GM23338 (cell line): ENCODE measurements around the gene ANKRD53. TPM values are rescaled to one million over a fixed set of nuclear protein-coding genes. Genes with fewer than 3 reads are reported as not detected.

Experiments
- ATAC-seq: fragments of 200-7000 bp; cut with Tn5 transposase; 3 replicates; pipeline ENCODE4 v1.9.1; 2020
- DNase-seq: peaks from one replicate; pipeline ENCODE4 v3.0.0-alpha.2; 2015; ENCODE audit warnings: low spot score
- H2AFZ ChIP-seq: fragments of 200-600 bp; sonication (generic); 2 replicates; pipeline ENCODE4 v1.8.0; 2016; ENCODE audit warnings: antibody characterized with exemption, mild to moderate bottlenecking, moderate library complexity
- H3F3A ChIP-seq: fragments of 200-600 bp; sonication (generic); replicated peaks from 2 replicates; pipeline ENCODE4 v1.8.0; 2017; ENCODE audit warnings: antibody characterized with exemption, mixed run types, low read depth
- H3K27ac ChIP-seq: fragments of 200-600 bp; sonication (generic); 2 replicates; pipeline ENCODE4 v1.6.1; 2016; ENCODE audit warnings: low read depth
- H3K27me3 ChIP-seq: fragments of 200-600 bp; sonication (generic); 2 replicates; pipeline ENCODE4 v1.8.0; 2016; ENCODE audit warnings: mild to moderate bottlenecking, mixed run types, moderate library complexity; ENCODE audit not compliant: insufficient read depth
- H3K36me3 ChIP-seq: fragments of 200-600 bp; sonication (generic); 2 replicates; pipeline ENCODE4 v1.8.0; 2016; ENCODE audit warnings: mild to moderate bottlenecking; ENCODE audit not compliant: insufficient read depth
- H3K4me1 ChIP-seq: fragments of 200-600 bp; sonication (generic); 2 replicates; pipeline ENCODE4 v1.8.0; 2016; ENCODE audit warnings: mild to moderate bottlenecking, moderate library complexity; ENCODE audit not compliant: insufficient read depth
- H3K4me2 ChIP-seq: fragments of 200-600 bp; sonication (generic); 2 replicates; pipeline ENCODE4 v1.7.1; 2017; ENCODE audit warnings: mixed run types
- H3K4me3 ChIP-seq: fragments of 200-600 bp; sonication (generic); 2 replicates; pipeline ENCODE4 v1.6.1; 2016; ENCODE audit warnings: mixed run types
- H3K79me2 ChIP-seq: fragments of 200-600 bp; sonication (generic); replicated peaks from 2 replicates; pipeline ENCODE4 v1.8.0; 2017; ENCODE audit warnings: mild to moderate bottlenecking; ENCODE audit not compliant: insufficient read depth
- H3K9me2 ChIP-seq: fragments of 200-600 bp; sonication (generic); 2 replicates; pipeline ENCODE4 v1.8.0; 2017; ENCODE audit not compliant: insufficient read depth
- H4K20me1 ChIP-seq: fragments of 200-600 bp; sonication (generic); replicated peaks from 2 replicates; pipeline ENCODE4 v1.8.0; 2017; ENCODE audit warnings: mild to moderate bottlenecking; ENCODE audit not compliant: insufficient read depth
- H3K27ac Mint-ChIP-seq: 2 replicates; pipeline ENCODE4 v1.8.0; 2020; ENCODE audit warnings: inconsistent platforms, mild to moderate bottlenecking, moderate library complexity, mixed read lengths
- H3K27me3 Mint-ChIP-seq: 3 replicates; pipeline ENCODE4 v1.8.0; 2022; ENCODE audit warnings: low read depth, mild to moderate bottlenecking, moderate library complexity, mixed read lengths, inconsistent platforms; ENCODE audit not compliant: insufficient read depth, poor library complexity
- H3K36me3 Mint-ChIP-seq: 3 replicates; pipeline ENCODE4 v1.8.0; 2021; ENCODE audit warnings: low read depth, mild to moderate bottlenecking, inconsistent platforms, moderate library complexity, mixed read lengths
- H3K4me1 Mint-ChIP-seq: 3 replicates; pipeline ENCODE4 v1.8.0; 2020; ENCODE audit warnings: mild to moderate bottlenecking, inconsistent platforms, mixed read lengths
- H3K4me3 Mint-ChIP-seq: 3 replicates; pipeline ENCODE4 v1.8.0; 2021; ENCODE audit warnings: moderate library complexity, mild to moderate bottlenecking, inconsistent platforms, mixed read lengths
- H3K9me3 Mint-ChIP-seq: 3 replicates; pipeline ENCODE4 v1.8.0; 2020; ENCODE audit warnings: moderate library complexity, mild to moderate bottlenecking, inconsistent platforms, mixed read lengths
- CREB1 ChIP-seq: fragments of 250-450 bp; sonication (Bioruptor Pico); IDR thresholded peaks from 2 replicates; pipeline ENCODE4 v1.5.0; 2020; ENCODE audit warnings: low read depth, mild to moderate bottlenecking, moderate library complexity
- EZH2 ChIP-seq: fragments of 200-600 bp; sonication (generic); IDR thresholded peaks from one replicate; pipeline ENCODE4 v1.8.0; 2017; ENCODE audit warnings: antibody characterized with exemption, mild to moderate bottlenecking, low read depth; ENCODE audit not compliant: unreplicated experiment
- JUNB ChIP-seq: IDR thresholded peaks from one replicate; pipeline ENCODE4 v1.6.1; 2016; ENCODE audit warnings: antibody characterized with exemption; ENCODE audit not compliant: unreplicated experiment
- NANOG ChIP-seq: IDR thresholded peaks from 2 replicates; pipeline ENCODE4 v1.6.1; 2016; ENCODE audit warnings: antibody characterized with exemption, borderline replicate concordance
- ZNF114 ChIP-seq: fragments of 250-450 bp; sonication (Bioruptor Pico); IDR thresholded peaks from 2 replicates; pipeline ENCODE4 v1.5.0; 2020; ENCODE audit warnings: mild to moderate bottlenecking, moderate library complexity
- ZNF331 ChIP-seq: fragments of 250-450 bp; sonication (Bioruptor Pico); IDR thresholded peaks from 2 replicates; pipeline ENCODE4 v1.5.0; 2020; ENCODE audit warnings: low read depth, mild to moderate bottlenecking, moderate library complexity
- polyA plus RNA-seq: library from polyadenylated mRNA; unstranded; fragments of >200 nt; fragmentation: Nextera tagmentation; extraction: Ambion mirVana; gene quantifications from 2 replicates; pipeline ENCODE4 v1.2.1, GENCODE V29; 2016
- total RNA-seq: library from RNA; depleted of rRNA; stranded (reverse); fragments of >200 nt; shearing (Covaris generic); gene quantifications from 2 replicates; pipeline ENCODE4 v1.2.3, GENCODE V29; 2014
- TF ChIP-seq, protein P1 (sequence below): IDR thresholded peaks from 2 replicates; pipeline ENCODE4 v1.6.1; 2016; ENCODE audit warnings: antibody characterized with exemption
- TF ChIP-seq, protein P2 (sequence below): fragments of 250-450 bp; sonication (Bioruptor Pico); IDR thresholded peaks from 2 replicates; pipeline ENCODE4 v1.5.0; 2020; ENCODE audit warnings: mild to moderate bottlenecking, moderate library complexity
- TF ChIP-seq, protein P3 (sequence below), 2 experiments: fragments of 200-600 bp in 1 of 2; sonication (generic) in 1 of 2; conservative IDR thresholded peaks; 2 replicates each; pipeline versions ENCODE4 v1.5.1 to v1.6.1; 2016 to 2017; ENCODE audit warnings: antibody characterized with exemption in 2 of 2, low read depth in 2 of 2, mild to moderate bottlenecking in 2 of 2, moderate library complexity in 1 of 2

The ANKRD53 gene
- total and polyA plus RNA-seq, 2 experiments from 2014 or later: 0.32 to 0.73 TPM

DNA sequence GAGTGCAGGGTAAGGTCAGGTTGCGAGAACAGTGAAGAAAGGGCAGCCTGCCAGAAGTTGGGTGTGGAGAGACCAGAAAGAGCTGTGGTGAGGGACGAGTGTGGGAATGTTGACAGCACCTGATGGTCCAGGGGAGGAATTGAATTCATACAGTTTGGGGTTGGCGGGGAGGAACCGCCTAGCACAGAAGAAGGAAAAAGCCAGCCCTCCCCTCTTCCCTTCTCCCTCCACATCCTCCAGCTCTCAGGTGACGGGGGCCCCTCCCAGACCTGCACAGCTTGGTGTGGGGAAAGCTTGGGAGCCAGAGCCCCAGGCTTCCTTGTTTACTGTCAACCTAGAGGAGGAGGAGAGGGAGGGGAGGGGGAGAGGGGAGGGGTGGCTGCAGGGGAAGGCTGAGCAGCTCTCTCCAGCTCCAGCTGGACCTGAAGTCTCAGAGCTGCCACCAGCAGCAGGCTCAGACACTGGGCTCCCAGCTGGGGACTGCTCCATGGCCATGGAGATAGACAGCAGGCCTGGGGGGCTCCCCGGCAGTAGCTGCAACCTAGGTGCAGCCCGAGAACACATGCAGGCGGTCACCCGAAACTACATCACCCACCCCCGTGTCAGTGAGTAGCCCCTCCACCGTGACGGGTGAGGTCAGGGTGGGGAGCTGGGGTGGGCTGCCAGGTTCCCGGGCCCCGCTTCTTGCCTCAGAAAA lies 42.8 kb upstream of the ANKRD53 start, which contains the start of gene ATP6V1B1:
Gene ATP6V1B1 (plus strand): TSS at position 433 of the 697 bp plus-strand sequence. CDS start 55 bp downstream, at position 488.
- H3F3A ChIP-seq: no peaks in the 10 kb centered on the region
- DNase-seq (peak; percentile 59), ATAC-seq (peak; percentile 30)
- Mint-ChIP-seq H3K27me3 (peaks cover 49% of the 10 kb centered on the region), H3K27ac (no peak within 1 kb of the TSS), H3K4me1 (peaks cover 36% of the 10 kb centered on the region), H3K9me3 (no peaks in the 10 kb centered on the region), H3K4me3 (no peak within 1 kb of the TSS; the same call in 2 of the 3 replicates), H3K36me3 (no peaks in the 10 kb centered on the region; the same call in 2 of the 3 replicates)
- H2AFZ ChIP-seq: no peak within 1 kb of the TSS
- H3K4me3 ChIP-seq: no peak within 1 kb of the TSS
- H3K9me2 ChIP-seq: no peaks in the 10 kb centered on the region
- H3K27ac ChIP-seq: no peak within 1 kb of the TSS
- H3K27me3 ChIP-seq: peaks cover 35% of the 10 kb centered on the region
- no peaks in the 10 kb centered on the region for H3K79me2 ChIP-seq
- TF ChIP-seq ZNF114 (CRISPR knock-in tag) (no peak), JUNB (no peak), CREB1 (no peak), ZNF331 (CRISPR knock-in tag) (no peak), NANOG (no peak), EZH2 (no peak)
- TF ChIP-seq, protein P1, sequence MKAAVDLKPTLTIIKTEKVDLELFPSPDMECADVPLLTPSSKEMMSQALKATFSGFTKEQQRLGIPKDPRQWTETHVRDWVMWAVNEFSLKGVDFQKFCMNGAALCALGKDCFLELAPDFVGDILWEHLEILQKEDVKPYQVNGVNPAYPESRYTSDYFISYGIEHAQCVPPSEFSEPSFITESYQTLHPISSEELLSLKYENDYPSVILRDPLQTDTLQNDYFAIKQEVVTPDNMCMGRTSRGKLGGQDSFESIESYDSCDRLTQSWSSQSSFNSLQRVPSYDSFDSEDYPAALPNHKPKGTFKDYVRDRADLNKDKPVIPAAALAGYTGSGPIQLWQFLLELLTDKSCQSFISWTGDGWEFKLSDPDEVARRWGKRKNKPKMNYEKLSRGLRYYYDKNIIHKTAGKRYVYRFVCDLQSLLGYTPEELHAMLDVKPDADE: no peak
- TF ChIP-seq, protein P2, sequence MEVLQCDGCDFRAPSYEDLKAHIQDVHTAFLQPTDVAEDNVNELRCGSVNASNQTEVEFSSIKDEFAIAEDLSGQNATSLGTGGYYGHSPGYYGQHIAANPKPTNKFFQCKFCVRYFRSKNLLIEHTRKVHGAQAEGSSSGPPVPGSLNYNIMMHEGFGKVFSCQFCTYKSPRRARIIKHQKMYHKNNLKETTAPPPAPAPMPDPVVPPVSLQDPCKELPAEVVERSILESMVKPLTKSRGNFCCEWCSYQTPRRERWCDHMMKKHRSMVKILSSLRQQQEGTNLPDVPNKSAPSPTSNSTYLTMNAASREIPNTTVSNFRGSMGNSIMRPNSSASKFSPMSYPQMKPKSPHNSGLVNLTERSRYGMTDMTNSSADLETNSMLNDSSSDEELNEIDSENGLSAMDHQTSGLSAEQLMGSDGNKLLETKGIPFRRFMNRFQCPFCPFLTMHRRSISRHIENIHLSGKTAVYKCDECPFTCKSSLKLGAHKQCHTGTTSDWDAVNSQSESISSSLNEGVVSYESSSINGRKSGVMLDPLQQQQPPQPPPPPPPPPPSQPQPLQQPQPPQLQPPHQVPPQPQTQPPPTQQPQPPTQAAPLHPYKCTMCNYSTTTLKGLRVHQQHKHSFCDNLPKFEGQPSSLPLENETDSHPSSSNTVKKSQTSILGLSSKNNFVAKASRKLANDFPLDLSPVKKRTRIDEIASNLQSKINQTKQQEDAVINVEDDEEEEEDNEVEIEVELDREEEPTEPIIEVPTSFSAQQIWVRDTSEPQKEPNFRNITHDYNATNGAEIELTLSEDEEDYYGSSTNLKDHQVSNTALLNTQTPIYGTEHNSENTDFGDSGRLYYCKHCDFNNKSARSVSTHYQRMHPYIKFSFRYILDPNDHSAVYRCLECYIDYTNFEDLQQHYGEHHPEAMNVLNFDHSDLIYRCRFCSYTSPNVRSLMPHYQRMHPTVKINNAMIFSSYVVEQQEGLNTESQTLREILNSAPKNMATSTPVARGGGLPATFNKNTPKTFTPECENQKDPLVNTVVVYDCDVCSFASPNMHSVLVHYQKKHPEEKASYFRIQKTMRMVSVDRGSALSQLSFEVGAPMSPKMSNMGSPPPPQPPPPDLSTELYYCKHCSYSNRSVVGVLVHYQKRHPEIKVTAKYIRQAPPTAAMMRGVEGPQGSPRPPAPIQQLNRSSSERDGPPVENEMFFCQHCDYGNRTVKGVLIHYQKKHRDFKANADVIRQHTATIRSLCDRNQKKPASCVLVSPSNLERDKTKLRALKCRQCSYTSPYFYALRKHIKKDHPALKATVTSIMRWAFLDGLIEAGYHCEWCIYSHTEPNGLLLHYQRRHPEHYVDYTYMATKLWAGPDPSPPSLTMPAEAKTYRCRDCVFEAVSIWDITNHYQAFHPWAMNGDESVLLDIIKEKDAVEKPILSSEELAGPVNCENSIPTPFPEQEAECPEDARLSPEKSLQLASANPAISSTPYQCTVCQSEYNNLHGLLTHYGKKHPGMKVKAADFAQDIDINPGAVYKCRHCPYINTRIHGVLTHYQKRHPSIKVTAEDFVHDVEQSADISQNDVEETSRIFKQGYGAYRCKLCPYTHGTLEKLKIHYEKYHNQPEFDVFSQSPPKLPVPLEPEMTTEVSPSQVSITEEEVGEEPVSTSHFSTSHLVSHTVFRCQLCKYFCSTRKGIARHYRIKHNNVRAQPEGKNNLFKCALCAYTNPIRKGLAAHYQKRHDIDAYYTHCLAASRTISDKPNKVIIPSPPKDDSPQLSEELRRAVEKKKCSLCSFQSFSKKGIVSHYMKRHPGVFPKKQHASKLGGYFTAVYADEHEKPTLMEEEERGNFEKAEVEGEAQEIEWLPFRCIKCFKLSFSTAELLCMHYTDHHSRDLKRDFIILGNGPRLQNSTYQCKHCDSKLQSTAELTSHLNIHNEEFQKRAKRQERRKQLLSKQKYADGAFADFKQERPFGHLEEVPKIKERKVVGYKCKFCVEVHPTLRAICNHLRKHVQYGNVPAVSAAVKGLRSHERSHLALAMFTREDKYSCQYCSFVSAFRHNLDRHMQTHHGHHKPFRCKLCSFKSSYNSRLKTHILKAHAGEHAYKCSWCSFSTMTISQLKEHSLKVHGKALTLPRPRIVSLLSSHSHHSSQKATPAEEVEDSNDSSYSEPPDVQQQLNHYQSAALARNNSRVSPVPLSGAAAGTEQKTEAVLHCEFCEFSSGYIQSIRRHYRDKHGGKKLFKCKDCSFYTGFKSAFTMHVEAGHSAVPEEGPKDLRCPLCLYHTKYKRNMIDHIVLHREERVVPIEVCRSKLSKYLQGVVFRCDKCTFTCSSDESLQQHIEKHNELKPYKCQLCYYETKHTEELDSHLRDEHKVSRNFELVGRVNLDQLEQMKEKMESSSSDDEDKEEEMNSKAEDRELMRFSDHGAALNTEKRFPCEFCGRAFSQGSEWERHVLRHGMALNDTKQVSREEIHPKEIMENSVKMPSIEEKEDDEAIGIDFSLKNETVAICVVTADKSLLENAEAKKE (CRISPR knock-in tag): no peak
- TF ChIP-seq, protein P3, sequence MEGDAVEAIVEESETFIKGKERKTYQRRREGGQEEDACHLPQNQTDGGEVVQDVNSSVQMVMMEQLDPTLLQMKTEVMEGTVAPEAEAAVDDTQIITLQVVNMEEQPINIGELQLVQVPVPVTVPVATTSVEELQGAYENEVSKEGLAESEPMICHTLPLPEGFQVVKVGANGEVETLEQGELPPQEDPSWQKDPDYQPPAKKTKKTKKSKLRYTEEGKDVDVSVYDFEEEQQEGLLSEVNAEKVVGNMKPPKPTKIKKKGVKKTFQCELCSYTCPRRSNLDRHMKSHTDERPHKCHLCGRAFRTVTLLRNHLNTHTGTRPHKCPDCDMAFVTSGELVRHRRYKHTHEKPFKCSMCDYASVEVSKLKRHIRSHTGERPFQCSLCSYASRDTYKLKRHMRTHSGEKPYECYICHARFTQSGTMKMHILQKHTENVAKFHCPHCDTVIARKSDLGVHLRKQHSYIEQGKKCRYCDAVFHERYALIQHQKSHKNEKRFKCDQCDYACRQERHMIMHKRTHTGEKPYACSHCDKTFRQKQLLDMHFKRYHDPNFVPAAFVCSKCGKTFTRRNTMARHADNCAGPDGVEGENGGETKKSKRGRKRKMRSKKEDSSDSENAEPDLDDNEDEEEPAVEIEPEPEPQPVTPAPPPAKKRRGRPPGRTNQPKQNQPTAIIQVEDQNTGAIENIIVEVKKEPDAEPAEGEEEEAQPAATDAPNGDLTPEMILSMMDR (conservative IDR thresholded peaks at IDR 0.05; ENCODE audit: low read depth in 2 of 2): no peak
- peaks cover 30% of the 10 kb centered on the region for H3K4me1 ChIP-seq
- H3K36me3 ChIP-seq: no peaks in the 10 kb centered on the region
- 0 out of 2 replicates have a peak within 1 kb of the TSS, but pooled peaks have one; percentile 43 for H3K4me2 ChIP-seq
- H4K20me1 ChIP-seq: no peaks in the 10 kb centered on the region
